GM23248 (cell line): ENCODE results near the gene CHST1. TPM values are rescaled to one million over a fixed set of nuclear protein-coding genes. Genes with fewer than 3 reads are reported as not detected.

Experiments used
- DNase-seq: peaks from one replicate; pipeline ENCODE4 v3.0.0-alpha.2; 2015
- H2AFZ ChIP-seq: fragments of 200-600 bp; sonication (generic); 2 replicates; pipeline ENCODE4 v1.6.1; 2016; ENCODE audit warnings: antibody characterized with exemption
- H3F3A ChIP-seq: fragments of 200-600 bp; sonication (generic); 2 replicates; pipeline ENCODE4 v1.6.1; 2016; ENCODE audit warnings: mild to moderate bottlenecking, antibody characterized with exemption, mixed run types; ENCODE audit not compliant: insufficient read depth
- H3K27ac ChIP-seq: fragments of 200-600 bp; sonication (generic); 2 replicates; pipeline ENCODE4 v1.5.1; 2016; ENCODE audit warnings: mild to moderate bottlenecking
- H3K27me3 ChIP-seq: fragments of 200-600 bp; sonication (generic); replicated peaks from 2 replicates; pipeline ENCODE4 v1.6.1; 2016; ENCODE audit warnings: mild to moderate bottlenecking; ENCODE audit not compliant: insufficient read depth
- H3K36me3 ChIP-seq: fragments of 200-600 bp; sonication (generic); 2 replicates; pipeline ENCODE4 v1.6.1; 2016; ENCODE audit warnings: low read depth, mild to moderate bottlenecking
- H3K4me1 ChIP-seq: fragments of 200-600 bp; sonication (generic); 2 replicates; pipeline ENCODE4 v1.6.1; 2016; ENCODE audit warnings: mild to moderate bottlenecking; ENCODE audit not compliant: insufficient read depth
- H3K4me2 ChIP-seq: fragments of 200-600 bp; sonication (generic); one replicate; pipeline ENCODE4 v1.6.1; 2016; ENCODE audit warnings: mild to moderate bottlenecking; ENCODE audit not compliant: unreplicated experiment
- H3K4me3 ChIP-seq: fragments of 200-600 bp; sonication (generic); 2 replicates; pipeline ENCODE4 v1.5.1; 2016; ENCODE audit warnings: mild to moderate bottlenecking
- H3K79me2 ChIP-seq: fragments of 200-600 bp; sonication (generic); 2 replicates; pipeline ENCODE4 v1.6.1; 2016; ENCODE audit warnings: mild to moderate bottlenecking; ENCODE audit not compliant: insufficient read depth
- H3K9ac ChIP-seq: fragments of 200-600 bp; sonication (generic); 2 replicates; pipeline ENCODE4 v1.6.1; 2016; ENCODE audit warnings: mild to moderate bottlenecking
- H3K9me2 ChIP-seq: fragments of 200-600 bp; sonication (generic); 2 replicates; pipeline ENCODE4 v1.6.1; 2016; ENCODE audit warnings: mixed run types, mild to moderate bottlenecking, moderate library complexity; ENCODE audit not compliant: insufficient read depth
- H3K9me3 ChIP-seq: fragments of 200-600 bp; sonication (generic); one replicate; pipeline ENCODE4 v1.6.1; 2017; ENCODE audit warnings: low read depth
- H4K20me1 ChIP-seq: fragments of 200-600 bp; sonication (generic); 2 replicates; pipeline ENCODE4 v1.6.0; 2016; ENCODE audit not compliant: insufficient read depth
- EZH2 ChIP-seq: fragments of 200-600 bp; sonication (generic); IDR thresholded peaks from 2 replicates; pipeline ENCODE4 v1.6.1; 2018; ENCODE audit warnings: antibody characterized with exemption, mild to moderate bottlenecking; ENCODE audit not compliant: insufficient read depth, poor library complexity, severe bottlenecking
- EZH2phosphoT487 ChIP-seq: fragments of 200-600 bp; sonication (generic); IDR thresholded peaks from 2 replicates; pipeline ENCODE4 v1.6.1; 2018; ENCODE audit warnings: antibody characterized with exemption, moderate library complexity, mild to moderate bottlenecking, low read depth; ENCODE audit not compliant: insufficient read depth
- WGBS, 2 experiments: methylation state at CpG; one replicate each; pipeline ENCODE4 v1.1.6; 2015 to 2017; ENCODE audit warnings: low lambda C conversion rate in 2 of 2, low coverage in 1 of 2; ENCODE audit errors: missing lambda C conversion rate in 2 of 2; 5-methylcytosine and 5-hydroxymethylcytosine counted together
- in situ Hi-C: fragments of 300-500 bp; cut with MboI; formaldehyde crosslinking; loops from 2 replicates; pipeline ENCODE4 v1.15.0; 2020
- polyA plus RNA-seq: library from polyadenylated mRNA; unstranded; fragments of >200 nt; fragmentation: Nextera tagmentation; extraction: Ambion mirVana; gene quantifications from 2 replicates; pipeline ENCODE4 v1.2.1, GENCODE V29; 2016
- total RNA-seq: library from RNA; depleted of rRNA; stranded (reverse); fragments of >200 nt; shearing (Covaris generic); gene quantifications from 2 replicates; pipeline ENCODE4 v1.2.3, GENCODE V29; 2014

Gene CHST1
- total and polyA plus RNA-seq, 2 experiments from 2014 or later: 0.06 TPM; not detected in 1

GRCh38 chr11:45669956-45670355, 4.5 kb upstream of the CHST1 start:
- Histone ChIP-seq H3K4me3 (no peak overlapping the region), H3K27me3 (peaks cover 23% of the 10 kb centered on the region), H3K4me1 (no peaks in the 10 kb centered on the region), H4K20me1 (no peaks in the 10 kb centered on the region), H3F3A (no peaks in the 10 kb centered on the region), H3K36me3 (no peaks in the 10 kb centered on the region), H3K9me3 (no peaks in the 10 kb centered on the region), H3K4me2 (no peak overlapping the region), H3K27ac (no peak overlapping the region), H3K9ac (no peak overlapping the region), H2AFZ (no peak overlapping the region), H3K9me2 (no peaks in the 10 kb centered on the region), H3K79me2 (no peaks in the 10 kb centered on the region)
- in situ Hi-C loops: no loop called here
- 32 to 41% methylated on average over 4 of the region's 4 CpGs for WGBS, 2 experiments
- no peak for TF ChIP-seq EZH2phosphoT487
- no peak for TF ChIP-seq EZH2
- no peak for DNase-seq

- Histone ChIP-seq H3K4me3 (no peak overlapping the region), H3K9ac (no peak overlapping the region), H3K27ac (no peak overlapping the region), H3K4me1 (no peaks in the 10 kb centered on the region), H3K79me2 (no peaks in the 10 kb centered on the region), H3K9me3 (no peaks in the 10 kb centered on the region), H2AFZ (no peak overlapping the region), H3K27me3 (peaks cover 31% of the 10 kb centered on the region), H4K20me1 (no peaks in the 10 kb centered on the region), H3K36me3 (no peaks in the 10 kb centered on the region), H3F3A (no peaks in the 10 kb centered on the region), H3K9me2 (no peaks in the 10 kb centered on the region), H3K4me2 (no peak overlapping the region)
- no peak for TF ChIP-seq EZH2phosphoT487
- TF ChIP-seq EZH2: no peak
- in situ Hi-C loops: no loop called here
- no peak for DNase-seq
- 72 to 73% methylated on average over 3 of the region's 3 CpGs for WGBS, 2 experiments
Measured at GRCh38 chr11:45669146-45669545, 3.7 kb upstream of the CHST1 start.

- Histone ChIP-seq H3K79me2 (no peaks in the 10 kb centered on the region), H3K4me2 (no peak overlapping the region), H3K9ac (no peak overlapping the region), H3K4me3 (no peak overlapping the region), H3K4me1 (peaks cover 3% of the 10 kb centered on the region; the same call in 1 of the 2 replicates), H3K27me3 (peaks cover 34% of the 10 kb centered on the region), H3K36me3 (no peaks in the 10 kb centered on the region), H4K20me1 (no peaks in the 10 kb centered on the region), H2AFZ (no peak overlapping the region), H3K27ac (no peak overlapping the region), H3F3A (no peaks in the 10 kb centered on the region), H3K9me3 (no peaks in the 10 kb centered on the region), H3K9me2 (no peaks in the 10 kb centered on the region)
- no peak for DNase-seq
- WGBS, 2 experiments: 69 to 76% methylated on average over 5 of the region's 5 CpGs
- no peak for TF ChIP-seq EZH2phosphoT487
- no peak for TF ChIP-seq EZH2
- in situ Hi-C loops: no loop called here
Measured at GRCh38 chr11:45667929-45668680, 2.7 kb upstream of the CHST1 start.

- Histone ChIP-seq H3K9me2 (no peaks in the 10 kb centered on the region), H2AFZ (no peak overlapping the region), H3K9me3 (no peaks in the 10 kb centered on the region), H3K4me2 (no peak overlapping the region), H3K79me2 (no peaks in the 10 kb centered on the region), H3F3A (no peaks in the 10 kb centered on the region), H3K36me3 (no peaks in the 10 kb centered on the region), H4K20me1 (no peaks in the 10 kb centered on the region), H3K4me3 (no peak overlapping the region), H3K27ac (no peak overlapping the region), H3K4me1 (peaks cover 9% of the 10 kb centered on the region; the same call in 1 of the 2 replicates), H3K9ac (no peak overlapping the region), H3K27me3 (peaks cover 40% of the 10 kb centered on the region)
- DNase-seq: no peak
- TF ChIP-seq EZH2phosphoT487: no peak
- no peak for TF ChIP-seq EZH2
- 26 to 35% methylated on average over 12 of the region's 12 CpGs for WGBS, 2 experiments
- in situ Hi-C loops: no loop called here
Measured at GRCh38 chr11:45666648-45667642, 1.5 kb upstream of the CHST1 start.
